A549 (cell line): Measurements from ENCODE around the gene OLR1. TPM values are rescaled to one million over a fixed set of nuclear protein-coding genes. Genes with fewer than 3 reads are reported as not detected.

Experiments used
- ATAC-seq, 2 experiments: fragments of 200-7000 bp in 1 of 2; fragments of >200 bp in 1 of 2; cut with Nextera tagmentation in 1 of 2; cut with Tn5 transposase in 1 of 2; 3 replicates each; pipeline versions ENCODE4 v1.8.0 to v1.9.1; 2018 to 2020; ENCODE audit warnings: mild to moderate bottlenecking in 1 of 2, moderate library complexity in 1 of 2
- CTCF ChIA-PET: fragments of 300-600 bp; sonication (Branson Sonifier 250); formaldehyde crosslinking; extraction: SDS; loops from one replicate; lab custom pipeline; 2021; ENCODE audit warnings: antibody characterized with exemption, inconsistent platforms; lab: Yijun Ruan, JAX
- POLR2A ChIA-PET: fragments of 350-600 bp; formaldehyde crosslinking; extraction: SDS; loops from one replicate; lab custom pipeline; 2021; ENCODE audit warnings: antibody characterized with exemption, inconsistent platforms; lab: Yijun Ruan, JAX
- DNase-seq, 2 experiments: peaks; one replicate each; pipeline versions ENCODE4 v3.0.0 to v3.0.0-alpha.2; 2011 to 2016; ENCODE audit warnings: low read depth in 1 of 2, low spot score in 1 of 2
- FAIRE-seq: peaks from 2 replicates; lab custom pipeline; 2011; peaks lifted over from hg19 to GRCh38; lab: Jason Lieb, UNC
- H3K27ac ChIP-seq, 2 experiments: fragments of >200 bp; sonication (Bioruptor Twin); formaldehyde crosslinking; 3 replicates each; pipeline ENCODE4 v1.5.1; 2016 to 2017
- H3K4me1 ChIP-seq: fragments of >200 bp; sonication (Bioruptor Twin); formaldehyde crosslinking; 3 replicates; pipeline ENCODE4 v1.6.1; 2016
- H3K4me2 ChIP-seq: fragments of >200 bp; sonication (Bioruptor Twin); formaldehyde crosslinking; 3 replicates; pipeline ENCODE4 v1.6.1; 2016
- H3K4me3 ChIP-seq: fragments of >200 bp; sonication (Bioruptor Twin); formaldehyde crosslinking; 3 replicates; pipeline ENCODE4 v1.5.1; 2016
- H3K9me3 ChIP-seq: fragments of >200 bp; sonication (Bioruptor Twin); formaldehyde crosslinking; 3 replicates; pipeline ENCODE4 v1.6.1; 2016
- CBX8 ChIP-seq: fragments of 200-600 bp; sonication (generic); IDR thresholded peaks from 2 replicates; pipeline ENCODE4 v1.6.1; 2016
- CEBPB ChIP-seq, 2 experiments: fragments of >200 bp in 1 of 2; sonication (Bioruptor Twin) in 1 of 2; formaldehyde crosslinking in 1 of 2; IDR thresholded peaks; 2 replicates each; pipeline ENCODE4 v1.6.1; 2012 to 2016
- CHD2 ChIP-seq: fragments of 150-350 bp; IDR thresholded peaks from 2 replicates; pipeline ENCODE4 v1.6.1; 2014; ENCODE audit warnings: low read length; ENCODE audit not compliant: partially characterized antibody
- EHF ChIP-seq: fragments of 250-450 bp; sonication (Bioruptor Pico); IDR thresholded peaks from 2 replicates; pipeline ENCODE4 v1.5.0; 2020; ENCODE audit warnings: mild to moderate bottlenecking
- EHMT2 ChIP-seq: fragments of 200-600 bp; sonication (generic); IDR thresholded peaks from 2 replicates; pipeline ENCODE4 v1.6.1; 2016; ENCODE audit warnings: antibody characterized with exemption, low read depth, mild to moderate bottlenecking, moderate library complexity
- FOSL2 ChIP-seq, 2 experiments: fragments of 450-650 bp in 1 of 2; fragments of >200 bp in 1 of 2; sonication (Bioruptor Twin) in 1 of 2; formaldehyde crosslinking; IDR thresholded peaks; 2 replicates each; pipeline versions ENCODE4 v1.5.0 to v1.6.1; 2016 to 2020; ENCODE audit warnings: mild to moderate bottlenecking in 1 of 2, moderate library complexity in 1 of 2
- GATA3 ChIP-seq: IDR thresholded peaks from 2 replicates; pipeline ENCODE4 v1.6.1; 2012; ENCODE audit warnings: borderline replicate concordance
- HDAC2 ChIP-seq: fragments of 200-600 bp; sonication (generic); IDR thresholded peaks from 2 replicates; pipeline ENCODE4 v1.6.1; 2016
- HOXA7 ChIP-seq: fragments of 250-450 bp; sonication (Bioruptor Pico); IDR thresholded peaks from 2 replicates; pipeline ENCODE4 v1.5.0; 2020; ENCODE audit warnings: mild to moderate bottlenecking, moderate library complexity
- JUN ChIP-seq, 2 experiments: fragments of >200 bp; sonication (Bioruptor Twin); formaldehyde crosslinking; IDR thresholded peaks; 2 replicates in 1 of 2; 3 replicates in 1 of 2; pipeline ENCODE4 v1.6.1; 2016 to 2017
- JUNB ChIP-seq: fragments of >200 bp; sonication (Bioruptor Twin); formaldehyde crosslinking; IDR thresholded peaks from 2 replicates; pipeline ENCODE4 v1.6.1; 2016
- MAFK ChIP-seq: fragments of 450-650 bp; IDR thresholded peaks from 2 replicates; pipeline ENCODE4 v1.6.1; 2014; ENCODE audit not compliant: partially characterized antibody
- MAX ChIP-seq: IDR thresholded peaks from 2 replicates; pipeline ENCODE4 v1.6.1; 2012
- MAZ ChIP-seq: fragments of 150-350 bp; IDR thresholded peaks from 2 replicates; pipeline ENCODE4 v1.6.1; 2014; ENCODE audit warnings: antibody characterized with exemption, low read depth, low read length, borderline replicate concordance
- NFE2L2 ChIP-seq: fragments of 150-350 bp; conservative IDR thresholded peaks from 2 replicates; pipeline ENCODE4 v1.6.1; 2014; ENCODE audit warnings: low read length
- NR3C1 ChIP-seq: fragments of >200 bp; sonication (Bioruptor Twin); formaldehyde crosslinking; IDR thresholded peaks from 3 replicates; pipeline ENCODE4 v1.6.1; 2017
- PBX3 ChIP-seq: IDR thresholded peaks from 2 replicates; pipeline ENCODE4 v1.6.1; 2012
- POLR2AphosphoS2 ChIP-seq: conservative IDR thresholded peaks from 2 replicates; pipeline ENCODE4 v1.6.1; 2012; ENCODE audit warnings: low read length, improper control_type of control experiment, inconsistent platforms
- RAD21 ChIP-seq, 2 experiments: fragments of >200 bp in 1 of 2; sonication (Bioruptor Twin) in 1 of 2; formaldehyde crosslinking in 1 of 2; IDR thresholded peaks in 1 of 2; conservative IDR thresholded peaks in 1 of 2; 2 replicates in 1 of 2; 3 replicates in 1 of 2; pipeline ENCODE4 v1.6.1; 2012 to 2018; ENCODE audit warnings: inconsistent platforms in 1 of 2
- RARB ChIP-seq: fragments of 250-450 bp; sonication (Bioruptor Pico); IDR thresholded peaks from 2 replicates; pipeline ENCODE4 v1.8.0; 2021; ENCODE audit warnings: mild to moderate bottlenecking, moderate library complexity
- ZC3H11A ChIP-seq: fragments of 450-650 bp; IDR thresholded peaks from 2 replicates; pipeline ENCODE4 v1.6.1; 2014; ENCODE audit warnings: antibody characterized with exemption, mild to moderate bottlenecking
- ZNF302 ChIP-seq: fragments of 250-450 bp; sonication (Bioruptor Pico); IDR thresholded peaks from 2 replicates; pipeline ENCODE4 v1.9.0; 2021; ENCODE audit warnings: inconsistent platforms, mild to moderate bottlenecking, moderate library complexity
- WGBS: methylation state at CpG from one replicate; pipeline ENCODE4 v1.1.6; 2017; ENCODE audit errors: missing lambda C conversion rate; 5-methylcytosine and 5-hydroxymethylcytosine counted together
- polyA plus RNA-seq, 4 experiments: library from polyadenylated mRNA; depleted of rRNA in 3 of 4; stranded (reverse); fragments of >200 nt; fragmentation: RNase III in 1 of 4; extraction: RNeasy Plus Mini Kit Qiagen cat#74134 plus additional on column Dnase treatment in 1 of 4; gene quantifications; 2 replicates in 3 of 4; 3 replicates in 1 of 4; pipeline ENCODE4 v1.2.3, GENCODE V29; 2011 to 2017
- TF ChIP-seq, protein P1 (sequence below): fragments of 250-450 bp; sonication (Bioruptor Pico); IDR thresholded peaks from 2 replicates; pipeline ENCODE4 v1.5.0; 2021; ENCODE audit warnings: mild to moderate bottlenecking, moderate library complexity, borderline replicate concordance
- TF ChIP-seq, protein P2 (sequence below): fragments of 250-450 bp; sonication (Bioruptor Pico); IDR thresholded peaks from 2 replicates; pipeline ENCODE4 v1.5.0; 2020; ENCODE audit warnings: low read depth, mild to moderate bottlenecking, moderate library complexity

Gene OLR1
- polyA plus RNA-seq, 2 of the 4 experiments (the other 2 are of a cell fraction), result 0.59 to 0.92 TPM

DNA sequence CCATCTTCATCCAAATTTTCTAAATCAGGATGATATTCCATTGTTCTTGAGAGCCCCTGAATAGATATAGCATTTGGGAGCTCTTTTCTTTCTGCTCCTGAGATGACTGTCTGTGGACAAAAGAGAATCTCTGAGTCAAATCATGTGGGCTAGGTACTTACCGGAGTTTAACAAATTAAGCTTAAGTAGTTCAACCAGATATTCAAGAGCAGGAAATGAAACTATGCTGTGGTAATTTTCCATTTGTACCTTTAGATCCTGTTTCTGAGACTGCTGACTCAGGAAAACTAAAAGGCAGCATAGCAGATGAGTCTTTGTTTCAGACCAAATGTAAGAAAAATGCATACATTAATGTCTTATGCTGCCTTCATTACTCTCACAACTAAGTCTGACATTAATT, 41.9 kb downstream of the OLR1 start, which contains the start of gene CLEC7A:
TSS of gene CLEC7A (minus strand) at position 158 of the 400 bp plus-strand sequence. CDS start at position 41, 117 bp downstream.
- TF ChIP-seq MAFK, result peak; percentile 89
- no peak for TF ChIP-seq ZNF302
- TF ChIP-seq GATA3, result no peak
- no peak for TF ChIP-seq MAX
- no peak for TF ChIP-seq NFE2L2
- H3K4me1 ChIP-seq, result peaks cover 10% of the 10 kb centered on the region; the same call in 2 of the 3 replicates
- DNase-seq (no peak), ATAC-seq (no peak), FAIRE-seq (peak; percentile 76)
- no peak within 1 kb of the TSS for H3K27ac ChIP-seq
- 84% methylated on average over 1 of the region's 1 CpG for WGBS
- no peaks in the 10 kb centered on the region for H3K9me3 ChIP-seq
- no peak within 1 kb of the TSS for H3K4me3 ChIP-seq
- no peak within 1 kb of the TSS for H3K4me2 ChIP-seq
- ChIA-PET CTCF (interaction anchor here (1.7 kb wide), 1 partner anchor 10 kb away, joined by 7 read pairs; no protein-coding TSS in a partner anchor), POLR2A (no interaction called here)

- DNase-seq, result no peak
- Histone ChIP-seq H3K9me3 (no peaks in the 10 kb centered on the region), H3K4me2 (no peak overlapping the region), H3K4me3 (no peak overlapping the region), H3K4me1 (peaks cover 10% of the 10 kb centered on the region; the same call in 2 of the 3 replicates), H3K27ac (no peak overlapping the region)
- FAIRE-seq, result no peak
- CTCF ChIA-PET, result interaction anchor here (1.3 to 1.4 kb wide), 2 partner anchors 31 to 119 kb away, joined by 3 read pairs; no protein-coding TSS in a partner anchor
- POLR2A ChIA-PET, result no interaction called here
- no peak for ATAC-seq
- TF ChIP-seq CEBPB (IDR thresholded peaks at IDR 0.05), result no peak
- no peak for TF ChIP-seq CHD2
- TF ChIP-seq, protein P1, sequence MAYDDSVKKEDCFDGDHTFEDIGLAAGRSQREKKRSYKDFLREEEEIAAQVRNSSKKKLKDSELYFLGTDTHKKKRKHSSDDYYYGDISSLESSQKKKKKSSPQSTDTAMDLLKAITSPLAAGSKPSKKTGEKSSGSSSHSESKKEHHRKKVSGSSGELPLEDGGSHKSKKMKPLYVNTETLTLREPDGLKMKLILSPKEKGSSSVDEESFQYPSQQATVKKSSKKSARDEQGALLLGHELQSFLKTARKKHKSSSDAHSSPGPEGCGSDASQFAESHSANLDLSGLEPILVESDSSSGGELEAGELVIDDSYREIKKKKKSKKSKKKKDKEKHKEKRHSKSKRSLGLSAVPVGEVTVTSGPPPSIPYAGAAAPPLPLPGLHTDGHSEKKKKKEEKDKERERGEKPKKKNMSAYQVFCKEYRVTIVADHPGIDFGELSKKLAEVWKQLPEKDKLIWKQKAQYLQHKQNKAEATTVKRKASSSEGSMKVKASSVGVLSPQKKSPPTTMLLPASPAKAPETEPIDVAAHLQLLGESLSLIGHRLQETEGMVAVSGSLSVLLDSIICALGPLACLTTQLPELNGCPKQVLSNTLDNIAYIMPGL, result no peak
- no peak for TF ChIP-seq MAZ
- no peak for TF ChIP-seq HOXA7
- no peak for TF ChIP-seq RARB (CRISPR knock-in tag)
- TF ChIP-seq, protein P2, sequence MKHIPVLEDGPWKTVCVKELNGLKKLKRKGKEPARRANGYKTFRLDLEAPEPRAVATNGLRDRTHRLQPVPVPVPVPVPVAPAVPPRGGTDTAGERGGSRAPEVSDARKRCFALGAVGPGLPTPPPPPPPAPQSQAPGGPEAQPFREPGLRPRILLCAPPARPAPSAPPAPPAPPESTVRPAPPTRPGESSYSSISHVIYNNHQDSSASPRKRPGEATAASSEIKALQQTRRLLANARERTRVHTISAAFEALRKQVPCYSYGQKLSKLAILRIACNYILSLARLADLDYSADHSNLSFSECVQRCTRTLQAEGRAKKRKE (CRISPR knock-in tag), result no peak
- no peak for TF ChIP-seq EHMT2
- 63% methylated on average over 5 of the region's 5 CpGs for WGBS
Observed at GRCh38 chr12:10128687-10129086, 43.2 kb downstream of the OLR1 start.

- no peak for DNase-seq
- Histone ChIP-seq H3K9me3 (no peaks in the 10 kb centered on the region), H3K27ac (no peak overlapping the region), H3K4me3 (no peak overlapping the region), H3K4me1 (no peaks in the 10 kb centered on the region), H3K4me2 (no peak overlapping the region)
- WGBS, result 30% methylated on average over 1 of the region's 1 CpG
- no peak for ATAC-seq
- ChIA-PET CTCF (interaction anchor here (0.9 to 1.6 kb wide), 5 partner anchors 9 to 376 kb away, joined by 3 to 6 read pairs (median 4); no protein-coding TSS in a partner anchor), POLR2A (no interaction called here)
- FAIRE-seq, result no peak
- TF ChIP-seq PBX3 (no peak), ZC3H11A (no peak), FOSL2 (IDR thresholded peaks at IDR 0.05) (no peak), FOSL2 (CRISPR knock-in tag; IDR thresholded peaks at IDR 0.05) (no peak), JUN (IDR thresholded peaks at IDR 0.05) (no peak), CBX8 (no peak), RAD21 (conservative IDR thresholded peaks at IDR 0.05 in 1 of 2, IDR thresholded peaks at IDR 0.05 in 1 of 2) (no peak), HDAC2 (no peak), JUNB (no peak), EHF (CRISPR knock-in tag) (no peak), NR3C1 (no peak), POLR2AphosphoS2 (no peak), ZNF302 (no peak), CEBPB (IDR thresholded peaks at IDR 0.05) (no peak), RARB (CRISPR knock-in tag) (no peak)
Observed at GRCh38 chr12:10126413-10126812, 45.5 kb downstream of the OLR1 start.
